Naive thymus-derived CD4-positive, alpha-beta T cell (primary cell): ENCODE results near the gene HDAC8. TPM values are rescaled to one million over a fixed set of nuclear protein-coding genes. Genes with fewer than 3 reads are reported as not detected.
A peak's percentile ranks its signal among the peaks of the same experiment; 100 is the strongest.
"Not testable (repeated sequence)": the region's sequence is repeated elsewhere in the genome, so short reads cannot be mapped to it uniquely, and the experiment has no call there.

ENCODE experiments used
- ATAC-seq: fragments of 150-1000 bp; cut with Tn5 transposase; 2 replicates; pipeline ENCODE4 v1.10.0; 2021; ENCODE audit warnings: mild to moderate bottlenecking, moderate library complexity
- CTCF ChIA-PET: fragments of 350-600 bp; sonication (Branson Sonifier 250); formaldehyde crosslinking; loops from one replicate; lab custom pipeline; 2021; ENCODE audit warnings: antibody characterized with exemption; lab: Charles Lee
- POLR2A ChIA-PET: fragments of 350-600 bp; sonication (Branson Sonifier 250); formaldehyde crosslinking; loops from one replicate; lab custom pipeline; 2021; ENCODE audit warnings: antibody characterized with exemption, inconsistent platforms; lab: Charles Lee
- DNase-seq, 9 donors: peaks; one replicate each; pipeline versions ENCODE4 v3.0.0 to v3.0.0-alpha.2; 2020 to 2022; ENCODE audit warnings: mixed read lengths in 1 of 9
- H3K27ac ChIP-seq: one replicate; pipeline ENCODE4 v1.7.0; 2013; ENCODE audit warnings: mild to moderate bottlenecking, low read depth, low read length, moderate library complexity
- H3K27me3 ChIP-seq, 2 donors: one replicate each; pipeline ENCODE4 v1.7.0; 2013; ENCODE audit warnings: low read length in 2 of 2, mild to moderate bottlenecking in 2 of 2, moderate library complexity in 2 of 2; ENCODE audit not compliant: control insufficient read depth in 2 of 2, insufficient read depth in 2 of 2
- H3K36me3 ChIP-seq, 3 experiments: 1 replicate in 2 of 3; 2 replicates in 1 of 3; pipeline ENCODE4 v1.7.0; 2013; ENCODE audit warnings: low read length in 3 of 3, mild to moderate bottlenecking in 3 of 3, moderate library complexity in 1 of 3; ENCODE audit not compliant: insufficient read depth in 3 of 3, control insufficient read depth in 2 of 3
- H3K4me1 ChIP-seq, 2 donors: one replicate each; pipeline ENCODE4 v1.7.0; 2013; ENCODE audit warnings: low read length in 2 of 2, mild to moderate bottlenecking in 2 of 2, moderate library complexity in 1 of 2; ENCODE audit not compliant: control insufficient read depth in 2 of 2, insufficient read depth in 2 of 2
- H3K4me3 ChIP-seq: 2 replicates; pipeline ENCODE4 v1.7.0; 2013; ENCODE audit warnings: mild to moderate bottlenecking, low read length
- H3K9me3 ChIP-seq, 3 experiments: 1 replicate in 2 of 3; 2 replicates in 1 of 3; pipeline ENCODE4 v1.7.0; 2013; ENCODE audit warnings: low read length in 3 of 3; ENCODE audit not compliant: control insufficient read depth in 2 of 3
- H3K27ac Mint-ChIP-seq, 9 donors: one replicate each; pipeline ENCODE4 v1.8.0; 2020 to 2022; ENCODE audit warnings: mixed read lengths in 9 of 9, mild to moderate bottlenecking in 8 of 9, moderate library complexity in 5 of 9, inconsistent platforms in 2 of 9
- H3K27me3 Mint-ChIP-seq, 5 donors: one replicate each; pipeline ENCODE4 v1.8.0; 2021 to 2022; ENCODE audit warnings: mixed read lengths in 5 of 5, mild to moderate bottlenecking in 1 of 5
- H3K36me3 Mint-ChIP-seq, 5 donors: one replicate each; pipeline ENCODE4 v1.8.0; 2020 to 2022; ENCODE audit warnings: mixed read lengths in 5 of 5, mild to moderate bottlenecking in 3 of 5, inconsistent platforms in 1 of 5
- H3K4me1 Mint-ChIP-seq, 7 donors: one replicate each; pipeline ENCODE4 v1.8.0; 2020 to 2022; ENCODE audit warnings: mixed read lengths in 7 of 7, mild to moderate bottlenecking in 3 of 7, inconsistent platforms in 1 of 7
- H3K4me3 Mint-ChIP-seq, 10 donors: one replicate each; pipeline ENCODE4 v1.8.0; 2020 to 2022; ENCODE audit warnings: mild to moderate bottlenecking in 10 of 10, mixed read lengths in 10 of 10, moderate library complexity in 6 of 10, inconsistent platforms in 2 of 10
- H3K9me3 Mint-ChIP-seq, 11 donors: one replicate each; pipeline ENCODE4 v1.8.0; 2020 to 2022; ENCODE audit warnings: mixed read lengths in 11 of 11, mild to moderate bottlenecking in 4 of 11, inconsistent platforms in 1 of 11, moderate library complexity in 1 of 11
- intact Hi-C, 2 donors: fragments of 100-400 bp; cut with micrococcal nuclease; formaldehyde crosslinking; loops; one replicate each; pipeline ENCODE4 v1.15.1; 2023
- polyA plus RNA-seq, 2 donors: library from polyadenylated mRNA; unstranded; fragments of 300-500 nt; fragmentation: Illumina TruSeq; gene quantifications; one replicate each; pipeline ENCODE4 v1.2.3, GENCODE V29; 2021
- total RNA-seq, 6 experiments: library from RNA in 5 of 6; stranded (reverse) in 5 of 6; gene quantifications; 1 replicate in 5 of 6; 2 replicates in 1 of 6; pipeline ENCODE4 v1.2.3 and lab custom pipeline; 2021 to 2026

Gene HDAC8
- total and polyA plus RNA-seq, 7 experiments from 2014 or later = 11.9 to 30.6 (median 14.8) TPM

DNA sequence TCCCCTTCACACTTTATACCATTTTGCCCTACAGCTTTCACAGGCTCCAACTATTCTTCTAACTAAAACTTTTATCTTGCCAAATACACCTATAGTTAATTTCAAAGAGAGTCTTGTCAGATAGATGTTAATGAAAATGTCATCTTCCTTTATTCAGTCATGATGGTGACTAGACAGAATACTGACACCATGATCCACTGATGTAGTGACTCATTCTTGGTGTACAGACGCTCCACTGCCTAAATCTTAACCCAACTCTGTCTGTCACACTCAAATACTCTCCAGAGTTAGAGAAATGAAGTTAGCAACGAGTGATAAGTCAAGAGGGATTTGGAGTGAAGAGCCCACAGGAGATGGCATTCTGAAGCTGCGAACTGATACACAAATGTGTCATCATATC is 32.1 kb upstream of the HDAC8 start:
- CTCF ChIA-PET = no interaction called here
- peaks cover 0 to 9% (median 0%) of the 10 kb centered on the region in 7 donors for H3K4me1 Mint-ChIP-seq
- intact Hi-C loops = loop anchor here in 1 of 2 donors (10.0 kb wide), 1 partner anchor 60 kb away; no protein-coding TSS in a partner anchor
- H3K27me3 Mint-ChIP-seq = no peaks in the 10 kb centered on the region
- no peak overlapping the region for H3K27ac ChIP-seq
- POLR2A ChIA-PET = no interaction called here
- DNase-seq (no peak), ATAC-seq (no peak)
- peaks cover 0 to 7% (median 0%) of the 10 kb centered on the region in 5 donors for H3K36me3 Mint-ChIP-seq
- no peak overlapping the region for H3K4me3 Mint-ChIP-seq
- no peak overlapping the region for H3K4me3 ChIP-seq
- no peaks in the 10 kb centered on the region for H3K27me3 ChIP-seq
- no peaks in the 10 kb centered on the region for H3K9me3 ChIP-seq
- peak overlapping the region in 1 of 9 donors; percentile 49 for H3K27ac Mint-ChIP-seq
- H3K36me3 ChIP-seq = no peaks in the 10 kb centered on the region
- H3K4me1 ChIP-seq = no peaks in the 10 kb centered on the region
- peaks cover 0 to 3% (median 0%) of the 10 kb centered on the region in 11 donors for H3K9me3 Mint-ChIP-seq

DNA sequence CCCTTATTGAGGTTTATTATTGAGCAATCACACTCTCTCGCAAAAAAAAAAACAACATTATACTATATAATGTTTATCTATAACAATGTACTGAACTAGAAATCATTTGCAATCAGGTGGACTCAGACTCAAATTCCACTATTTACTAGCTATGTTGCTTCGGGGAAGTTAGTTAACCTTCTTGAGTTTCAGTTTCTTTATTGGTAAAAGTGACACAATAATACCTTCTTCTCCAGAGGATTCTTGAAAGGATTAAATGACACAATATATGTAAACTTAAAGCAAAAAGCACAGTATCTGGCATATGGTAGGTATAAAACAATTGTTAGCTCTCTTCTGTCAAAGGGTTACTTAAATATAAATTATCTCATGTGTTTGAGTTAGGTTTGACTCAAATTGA is 31.5 kb upstream of the HDAC8 start:
- POLR2A ChIA-PET = interaction anchor here (0.6 kb wide), 1 partner anchor 1309 kb away, joined by 3 read pairs; no protein-coding TSS in a partner anchor
- no peaks in the 10 kb centered on the region for H3K36me3 ChIP-seq
- H3K4me3 Mint-ChIP-seq = no peak overlapping the region
- H3K9me3 Mint-ChIP-seq = peaks cover 0 to 3% (median 0%) of the 10 kb centered on the region in 11 donors
- peaks cover 0 to 5% (median 0%) of the 10 kb centered on the region in 5 donors for H3K36me3 Mint-ChIP-seq
- no peaks in the 10 kb centered on the region for H3K27me3 Mint-ChIP-seq
- H3K27me3 ChIP-seq = no peaks in the 10 kb centered on the region
- no peaks in the 10 kb centered on the region for H3K4me1 ChIP-seq
- H3K27ac Mint-ChIP-seq = no peak overlapping the region
- intact Hi-C loops = loop anchor here in 1 of 2 donors (10.0 kb wide), 1 partner anchor 61 kb away; no protein-coding TSS in a partner anchor
- peaks cover 0 to 9% (median 0%) of the 10 kb centered on the region in 7 donors for H3K4me1 Mint-ChIP-seq
- no peak overlapping the region for H3K4me3 ChIP-seq
- ATAC-seq (no peak), DNase-seq (no peak)
- H3K9me3 ChIP-seq = no peaks in the 10 kb centered on the region
- CTCF ChIA-PET = no interaction called here
- no peak overlapping the region for H3K27ac ChIP-seq

DNA sequence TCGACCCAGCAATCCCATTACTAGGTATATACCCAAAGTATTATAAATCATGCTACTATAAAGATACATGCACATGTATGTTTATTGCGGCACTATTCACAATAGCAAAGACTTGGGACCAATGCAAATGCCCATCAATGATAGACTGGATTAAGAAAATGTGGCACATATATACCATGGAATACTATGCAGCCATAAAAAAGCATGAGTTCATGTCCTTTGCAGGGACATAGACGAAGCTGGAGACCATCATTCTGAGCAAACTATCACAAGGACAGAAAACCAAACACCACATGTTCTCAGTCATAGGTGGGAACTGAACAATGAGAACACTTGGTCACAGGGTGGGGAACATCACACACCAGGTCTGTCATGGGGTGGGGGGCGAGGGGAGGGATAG is 18.4 kb upstream of the HDAC8 start:
- H3K27ac ChIP-seq, H3K9me3 ChIP-seq, H3K4me1 Mint-ChIP-seq, H3K36me3 ChIP-seq, POLR2A ChIA-PET, intact Hi-C loops, H3K36me3 Mint-ChIP-seq, DNase-seq, H3K27me3 Mint-ChIP-seq, H3K4me3 Mint-ChIP-seq, H3K4me3 ChIP-seq, H3K27ac Mint-ChIP-seq, H3K4me1 ChIP-seq, ATAC-seq, H3K9me3 Mint-ChIP-seq, CTCF ChIA-PET, H3K27me3 ChIP-seq: not testable (repeated sequence)

DNA sequence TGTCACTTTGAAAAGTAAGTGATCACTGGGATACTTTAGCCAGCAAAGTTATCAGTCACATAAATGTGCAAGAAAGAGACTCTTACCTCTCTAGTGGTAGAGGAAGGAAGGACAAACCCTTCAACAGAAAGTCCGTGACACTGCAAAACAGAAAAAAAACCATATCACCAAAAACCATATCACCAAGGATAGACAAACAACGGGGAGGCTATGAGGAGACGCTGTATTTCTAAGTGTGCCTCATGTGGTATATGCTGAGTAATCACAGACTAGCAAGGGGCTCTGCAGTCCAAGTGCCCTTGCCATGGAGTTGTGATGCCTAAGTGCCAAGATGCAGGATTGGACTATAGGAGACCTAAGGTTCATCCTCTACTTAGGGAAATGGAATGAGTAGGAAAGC is 11.5 kb upstream of the HDAC8 start:
- no peak for ATAC-seq
- Histone ChIP-seq H3K9me3 (no peaks in the 10 kb centered on the region), H3K4me3 (no peak overlapping the region), H3K27me3 (no peaks in the 10 kb centered on the region), H3K36me3 (no peaks in the 10 kb centered on the region), H3K4me1 (no peaks in the 10 kb centered on the region), H3K27ac (no peak overlapping the region)
- Mint-ChIP-seq H3K4me1 (no peaks in the 10 kb centered on the region), H3K27me3 (no peaks in the 10 kb centered on the region), H3K4me3 (no peak overlapping the region), H3K36me3 (peaks cover 0 to 6% (median 0%) of the 10 kb centered on the region in 5 donors), H3K9me3 (peaks cover 0 to 5% (median 0%) of the 10 kb centered on the region in 11 donors), H3K27ac (no peak overlapping the region)
- ChIA-PET CTCF (no interaction called here), POLR2A (no interaction called here)
- DNase-seq = no peak
- intact Hi-C loops = no loop called here

DNA sequence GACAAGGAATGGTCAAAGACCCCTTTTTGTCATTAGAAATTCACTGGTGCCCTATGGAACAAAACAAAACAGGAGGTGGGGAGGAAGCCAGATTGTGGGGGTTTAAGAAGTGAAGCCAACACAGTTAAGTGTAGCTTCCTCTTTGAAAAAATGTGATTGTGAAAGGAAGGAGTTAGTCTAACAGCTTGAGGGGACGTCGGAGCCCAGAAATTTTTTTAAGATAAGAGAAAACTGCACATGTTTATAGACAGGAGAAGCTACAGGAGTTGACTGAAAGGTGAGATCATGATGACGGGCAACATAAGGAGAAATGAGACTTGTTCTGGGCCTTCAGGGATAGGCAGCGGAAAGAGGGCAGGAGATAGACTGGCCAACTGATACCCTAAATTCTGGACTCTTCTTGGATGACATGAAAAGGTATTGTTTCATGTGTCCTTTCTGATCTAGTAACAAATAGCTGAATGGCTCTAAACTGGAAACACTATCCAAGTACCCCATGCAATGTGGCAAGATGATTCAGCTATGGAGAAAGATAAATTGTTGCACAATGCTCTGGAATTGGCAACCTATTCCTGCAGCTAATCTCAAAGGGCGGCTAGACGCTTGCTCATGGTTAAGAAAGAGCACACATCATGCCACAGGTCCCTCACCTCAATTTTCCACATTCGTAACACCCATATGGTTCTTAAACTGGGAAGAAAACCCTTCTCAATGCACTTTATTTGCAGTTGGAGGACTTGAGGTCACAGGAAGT is 3.7 kb upstream of the HDAC8 start:
- POLR2A ChIA-PET = no interaction called here
- intact Hi-C loops = no loop called here

DNA sequence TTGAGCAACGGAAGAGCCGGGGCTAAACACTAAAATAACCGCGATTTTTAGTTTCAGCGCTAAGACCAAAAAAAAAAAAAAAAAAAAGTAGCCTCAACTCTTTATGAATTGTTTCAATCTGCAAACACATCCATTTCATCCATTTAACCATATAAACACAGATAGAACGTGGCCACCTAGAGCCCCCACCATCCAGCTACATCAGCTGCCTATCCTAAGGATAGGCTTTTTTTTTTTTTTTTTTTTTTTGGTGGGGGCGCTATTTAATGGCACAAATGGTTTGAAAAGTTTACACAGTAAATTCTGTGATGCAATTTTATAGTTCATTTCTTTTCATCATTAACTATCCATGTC is 492 bp upstream of the HDAC8 start:
- Histone ChIP-seq H3K4me1 (peaks cover 4 to 6% of the 10 kb centered on the region in 2 donors), H3K4me3 (peak overlapping the region; percentile 97), H3K9me3 (no peaks in the 10 kb centered on the region), H3K36me3 (peaks cover 0 to 3% (median 0%) of the 10 kb centered on the region in 3 experiments), H3K27ac (peak overlapping the region; percentile 71), H3K27me3 (no peaks in the 10 kb centered on the region)
- intact Hi-C loops = loop anchor here (1.0 to 5.0 kb wide), 8 partner anchors 49 to 1369 kb away; partner anchors contain the start of genes RPS4X (in 2 of the 2), ERCC6L (in 1 of the 2) and PIN4 (in 1 of the 2)
- ATAC-seq (peak; percentile 20), DNase-seq (no peak)
- no peaks in the 10 kb centered on the region for H3K9me3 Mint-ChIP-seq
- H3K27me3 Mint-ChIP-seq = peaks cover 0 to 11% (median 0%) of the 10 kb centered on the region in 5 donors
- ChIA-PET POLR2A (interaction anchor here (1.2 kb wide), 1 partner anchor 296 kb away, joined by 7 read pairs; no protein-coding TSS in a partner anchor), CTCF (no interaction called here)
- peaks cover 0 to 3% (median 1%) of the 10 kb centered on the region in 5 donors for H3K36me3 Mint-ChIP-seq
- H3K27ac Mint-ChIP-seq = peak overlapping the region in 8 of 9 donors; percentile 36 to 90 (median 86)
- H3K4me3 Mint-ChIP-seq = peak overlapping the region; percentile 91 to 98 (median 96)
- H3K4me1 Mint-ChIP-seq = peaks cover 0 to 10% (median 6%) of the 10 kb centered on the region in 7 donors

More for the DNA sequence above, 3.7 kb upstream of the HDAC8 start:
- Histone ChIP-seq H3K4me3 (no peak overlapping the region), H3K27ac (no peak overlapping the region), H3K4me1 (peaks cover 4 to 6% of the 10 kb centered on the region in 2 donors), H3K27me3 (no peaks in the 10 kb centered on the region), H3K9me3 (no peaks in the 10 kb centered on the region), H3K36me3 (peaks cover 0 to 3% (median 0%) of the 10 kb centered on the region in 3 experiments)
- DNase-seq = no peak
- CTCF ChIA-PET = no interaction called here
- H3K27ac Mint-ChIP-seq = no peak overlapping the region
- peaks cover 0 to 10% (median 5%) of the 10 kb centered on the region in 7 donors for H3K4me1 Mint-ChIP-seq
- H3K9me3 Mint-ChIP-seq = no peaks in the 10 kb centered on the region
- H3K4me3 Mint-ChIP-seq = no peak overlapping the region
- H3K36me3 Mint-ChIP-seq = peaks cover 0 to 3% (median 0%) of the 10 kb centered on the region in 5 donors
- ATAC-seq = no peak
- H3K27me3 Mint-ChIP-seq = peaks cover 0 to 11% (median 0%) of the 10 kb centered on the region in 5 donors
